ENCODE measurements around the gene MED27.

MED27 gene

DNA sequence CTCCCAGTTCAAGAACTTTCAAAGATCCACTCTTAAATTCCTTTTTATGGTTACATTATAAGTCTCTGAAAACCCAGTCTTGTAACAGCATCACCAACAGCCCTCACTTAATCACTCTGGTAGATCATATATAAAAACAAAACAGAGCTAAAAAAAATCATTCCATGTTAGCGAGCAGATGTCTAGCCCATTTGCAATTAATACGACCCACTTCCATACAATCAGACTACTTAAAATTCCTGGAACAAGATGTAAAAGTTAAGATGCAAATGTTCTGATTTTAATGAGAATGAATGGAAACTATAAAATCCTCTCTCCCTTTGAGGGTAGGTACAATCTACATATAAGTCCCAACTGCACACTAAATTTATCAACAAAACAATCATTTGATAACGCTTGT lies 167.0 kb downstream of the MED27 start:
- no peak for DNase-seq

- no peak for DNase-seq
Measured at GRCh38 chr9:131912069-131912468, 167.6 kb downstream of the MED27 start.

DNA sequence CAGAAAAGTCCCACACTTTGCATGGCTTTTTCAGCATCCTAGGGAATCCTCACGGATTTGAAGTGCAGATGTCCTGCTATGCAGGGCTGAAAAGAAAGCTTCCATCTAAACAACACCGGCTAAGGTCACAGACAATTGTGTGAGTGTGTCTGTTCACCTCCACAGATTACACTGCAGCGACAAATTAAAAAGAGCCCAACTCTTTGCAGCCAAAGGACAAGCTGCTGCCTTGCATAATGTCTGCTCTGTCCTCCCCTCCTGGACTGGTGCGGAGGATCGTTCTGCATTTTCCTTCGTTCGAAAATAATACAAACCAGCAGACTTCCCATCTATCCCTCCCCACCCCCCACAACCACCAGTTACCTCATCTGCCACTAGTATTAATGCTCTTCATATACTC lies 169.1 kb downstream of the MED27 start:
- DNase-seq = no peak

DNA sequence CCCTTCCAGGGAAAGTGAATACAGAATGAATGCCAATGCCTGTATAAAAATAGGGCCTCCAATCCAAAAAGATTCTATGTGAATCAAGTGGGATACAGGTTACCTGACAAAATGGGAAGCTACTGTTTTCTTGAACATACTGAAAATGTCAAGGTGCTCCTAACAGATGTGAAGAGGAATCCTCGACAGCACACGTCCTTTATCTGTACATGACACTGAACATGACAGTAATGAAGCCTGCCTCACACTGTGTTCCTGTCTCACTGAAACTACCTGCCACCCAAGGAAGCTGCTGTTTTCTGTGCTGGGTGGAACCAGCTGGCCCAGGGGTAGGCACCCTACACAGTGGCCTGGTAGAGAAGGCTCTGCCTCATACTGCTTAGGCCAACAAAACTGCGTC lies 174.5 kb downstream of the MED27 start:
- DNase-seq = no peak

DNA sequence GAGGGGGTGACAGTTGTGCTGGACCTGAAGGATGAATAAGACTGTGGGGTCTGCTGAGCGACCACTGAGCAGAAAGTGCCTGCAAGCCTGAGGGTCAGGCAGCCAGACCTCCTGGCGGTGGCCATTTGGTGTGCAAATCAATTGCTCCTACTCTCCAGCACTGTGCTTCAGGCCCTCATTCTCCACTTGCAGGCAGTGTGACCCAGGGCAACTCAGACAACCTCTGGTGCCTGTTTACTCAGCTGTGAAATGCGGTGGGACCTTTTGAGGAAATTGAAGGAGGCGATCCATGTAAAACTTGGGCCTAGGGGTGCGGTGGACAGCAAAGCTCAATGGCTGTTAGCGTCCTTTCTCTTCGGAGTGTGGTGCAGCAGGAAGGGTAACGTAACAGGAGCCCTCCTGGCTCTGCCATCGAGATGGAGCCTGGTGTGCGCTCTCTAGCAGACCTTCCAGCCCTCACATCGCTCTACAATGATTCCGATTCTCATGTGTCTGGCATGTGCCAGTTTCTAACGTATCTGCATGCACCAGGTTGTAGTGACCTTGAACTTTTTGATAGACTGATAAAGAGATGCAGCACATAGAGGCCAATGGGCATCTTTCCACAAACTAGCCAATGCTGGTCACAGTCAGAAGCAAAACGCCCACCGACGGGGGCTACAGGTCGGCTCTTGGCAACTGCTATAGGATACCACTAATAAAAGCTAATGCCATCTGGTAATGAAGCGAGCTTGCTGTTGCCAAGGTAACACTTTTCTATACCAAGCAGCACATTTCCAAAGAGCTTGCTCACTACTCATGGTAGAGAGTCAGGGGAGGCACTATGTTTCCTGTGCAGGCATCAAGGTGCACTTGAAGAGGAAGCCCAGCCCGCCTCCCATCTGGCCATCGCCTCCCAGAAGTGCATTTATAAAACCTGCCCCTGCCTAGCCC lies 180.1 kb downstream of the MED27 start:
- DNase-seq = no peak

DNA sequence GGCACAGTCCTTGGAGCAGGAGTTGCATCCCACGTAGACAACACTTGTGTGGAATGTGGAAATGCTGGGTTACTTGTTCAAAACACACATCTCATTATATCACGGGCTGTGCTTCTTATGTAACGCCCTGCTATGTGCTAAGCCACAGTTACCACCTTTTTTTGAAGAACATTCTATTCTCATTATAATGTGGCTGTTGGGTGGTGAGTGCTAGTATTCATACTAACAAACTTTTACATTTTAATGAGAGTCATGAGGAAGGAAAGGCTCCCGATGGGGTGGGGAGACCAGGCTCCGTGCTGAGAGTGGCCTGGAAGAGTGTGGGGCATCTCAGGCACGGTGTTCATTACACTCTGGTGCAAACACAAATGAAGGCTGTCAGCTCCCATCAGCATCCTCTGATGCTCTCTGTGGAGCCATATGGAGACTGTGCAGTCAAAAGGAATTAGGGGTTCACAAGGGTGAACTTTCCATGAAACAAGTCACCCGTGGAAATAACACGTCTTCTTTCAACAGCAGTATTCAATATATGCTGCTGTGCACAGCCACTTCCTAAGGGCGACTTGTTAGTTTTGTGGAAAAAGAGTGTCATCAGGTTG lies 186.7 kb downstream of the MED27 start:
- DNase-seq = peak; percentile 1

DNA sequence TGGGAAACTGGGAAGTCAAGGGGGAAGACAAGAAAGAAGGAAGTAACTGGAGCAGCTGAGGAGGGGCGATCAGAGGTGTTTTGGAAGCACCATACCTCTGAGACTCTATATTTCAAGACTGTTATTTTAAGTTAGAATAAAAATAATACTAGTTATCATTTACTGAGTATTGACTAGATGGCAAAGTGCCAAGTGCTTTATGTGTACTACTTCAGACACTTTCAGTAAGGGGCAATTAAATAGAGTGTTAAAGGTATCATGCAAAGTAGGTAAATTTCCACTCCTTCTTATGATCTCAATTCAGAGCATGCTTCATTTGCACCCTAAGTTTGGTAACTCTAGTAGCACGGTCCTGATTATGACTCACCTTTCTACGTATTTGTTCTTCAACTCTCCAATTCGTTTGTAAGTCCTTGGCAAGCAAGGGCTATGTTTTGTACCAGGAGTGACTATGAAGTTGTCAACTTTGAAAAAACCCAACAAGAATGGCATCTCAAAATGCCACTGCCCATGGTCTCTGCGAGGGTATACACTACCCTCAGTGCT lies 187.4 kb downstream of the MED27 start:
- DNase-seq = no peak

- DNase-seq = peak; percentile 6
Measured at GRCh38 chr9:131891598-131891997, 188.1 kb downstream of the MED27 start.

- peak; percentile 22 for DNase-seq
Measured at GRCh38 chr9:131889437-131890251, 190.0 kb downstream of the MED27 start.

DNA sequence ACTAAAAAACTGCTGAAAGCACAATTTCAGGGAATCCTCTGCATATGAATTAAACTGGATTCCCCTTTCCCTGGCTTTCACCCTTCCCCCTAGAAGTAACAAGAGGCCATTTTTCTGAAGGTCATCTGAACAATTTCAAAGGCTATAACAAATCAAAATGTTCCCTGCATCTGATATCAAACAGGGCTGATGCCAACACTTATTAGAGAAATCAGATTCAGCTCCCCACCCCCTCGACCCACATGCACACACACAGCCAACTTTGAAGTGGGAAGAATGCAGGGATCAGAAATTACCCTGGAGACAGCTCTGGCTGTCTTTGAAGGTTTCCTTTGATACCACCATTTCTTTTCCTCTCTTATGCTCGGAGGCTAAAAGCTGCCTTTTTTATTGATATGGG lies 190.7 kb downstream of the MED27 start:
- peak; percentile 2 for DNase-seq

DNA sequence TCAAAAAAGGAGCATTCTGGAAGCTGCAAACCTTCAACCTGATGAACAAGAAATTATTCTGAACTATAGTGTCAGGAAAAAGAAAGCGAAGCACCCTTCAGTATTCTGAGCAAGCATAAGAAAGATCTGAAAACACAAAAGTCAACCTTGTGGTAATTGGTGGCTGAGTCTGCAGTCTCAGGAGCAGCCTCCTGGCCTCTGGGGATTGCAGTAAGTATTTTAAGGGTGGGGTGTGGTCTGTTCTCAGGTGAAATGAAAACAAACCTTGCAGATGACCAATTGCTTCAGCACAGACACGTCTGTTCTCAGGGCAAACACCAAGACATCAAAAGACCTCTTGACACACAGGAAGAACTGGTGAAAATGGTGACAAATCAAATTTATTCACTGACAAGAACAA lies 192.0 kb downstream of the MED27 start:
- no peak for DNase-seq

DNA sequence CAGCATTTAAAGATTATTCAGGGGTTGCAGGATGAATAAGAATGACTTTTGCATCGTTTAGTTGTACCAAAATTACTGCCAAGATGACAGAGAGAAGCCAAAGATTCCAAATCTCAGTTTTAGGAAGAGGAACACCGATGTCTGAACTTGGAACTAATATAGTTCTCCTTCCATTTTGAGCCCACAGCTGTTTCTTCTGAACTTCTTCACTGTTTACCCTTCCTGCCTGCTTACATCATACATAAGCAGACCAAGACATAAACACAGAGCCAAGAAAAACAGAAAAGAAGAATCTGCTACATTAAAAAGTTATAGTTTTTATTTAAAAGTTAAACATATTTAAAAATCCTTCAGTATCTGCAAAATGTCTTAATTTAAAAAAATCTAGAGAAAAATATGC lies 192.8 kb downstream of the MED27 start:
- DNase-seq = no peak

- DNase-seq = peak; percentile 36
Measured at GRCh38 chr9:131885144-131885609, 194.5 kb downstream of the MED27 start.

DNA sequence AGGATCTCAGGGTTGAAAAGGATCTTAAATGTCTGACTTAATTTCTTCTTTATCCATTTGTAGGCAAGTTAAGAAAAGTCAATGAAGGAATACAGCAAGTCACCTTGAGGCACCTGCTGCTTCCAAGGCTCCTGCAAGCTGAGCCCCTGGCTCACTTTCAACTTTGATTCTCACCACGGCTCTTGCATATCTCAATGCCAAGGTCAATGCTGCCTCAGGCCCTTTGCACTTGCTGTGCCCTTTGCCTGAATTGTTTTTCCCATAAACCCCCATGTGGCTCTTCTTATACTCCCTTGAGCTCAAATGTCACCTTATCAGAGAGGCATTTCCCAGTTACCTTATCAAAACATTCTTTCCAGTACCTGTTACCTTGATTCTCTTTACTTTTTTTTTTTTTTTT lies 195.4 kb downstream of the MED27 start:
- peak; percentile 27 for DNase-seq

DNA sequence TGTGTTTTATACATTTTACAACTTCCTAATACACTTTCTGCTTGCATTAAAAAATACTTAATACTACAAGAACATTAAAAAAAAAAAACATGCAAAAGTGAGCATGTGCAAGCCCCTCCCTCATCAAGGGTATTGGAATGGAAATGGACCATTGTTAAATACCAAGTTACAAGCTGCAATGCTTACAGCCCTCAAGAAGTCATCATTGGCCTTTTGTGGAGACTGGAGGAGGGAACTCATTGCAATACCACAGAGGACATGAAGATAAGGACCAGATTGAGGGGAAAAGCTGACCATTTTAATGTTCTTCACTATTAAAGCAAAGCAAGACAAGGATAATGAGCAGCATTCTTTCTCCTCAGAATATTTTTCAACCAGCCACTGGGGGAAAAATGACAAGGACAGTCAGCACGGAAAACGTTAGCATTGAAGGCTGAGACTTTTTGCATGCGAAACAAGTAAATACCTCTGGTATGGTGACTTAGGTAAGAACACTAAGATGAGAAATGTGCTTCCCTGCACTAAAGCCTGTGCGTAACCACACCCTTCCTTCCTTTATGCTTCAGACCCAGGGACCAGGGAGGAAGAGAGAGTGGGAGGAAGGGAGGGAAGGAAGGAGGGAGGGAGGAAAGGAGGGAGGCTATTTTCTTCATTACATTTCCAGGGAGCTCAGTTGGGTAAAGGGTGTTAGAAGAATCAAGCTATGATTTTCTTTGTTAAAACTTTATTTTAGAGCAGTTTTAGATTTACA lies 198.7 kb downstream of the MED27 start:
- DNase-seq = no peak

DNA sequence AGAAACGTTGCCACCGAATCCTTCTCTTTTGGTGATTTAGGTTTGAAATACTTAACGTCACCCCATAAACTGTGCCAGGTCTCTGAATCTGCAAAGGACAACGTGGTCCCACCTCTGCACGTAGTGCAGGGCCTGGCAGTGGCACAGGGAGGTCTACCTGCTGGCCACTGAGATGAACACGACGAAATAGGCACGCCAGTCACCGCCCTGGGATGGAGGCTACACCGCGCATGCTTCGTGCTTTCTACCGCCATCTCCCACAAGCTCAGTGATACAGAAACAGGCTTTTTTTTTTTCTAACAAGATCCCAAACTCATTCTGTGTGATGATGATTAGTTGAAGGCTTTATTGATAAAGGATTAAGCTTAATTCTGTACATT lies 199.8 kb downstream of the MED27 start:
- no peak for DNase-seq

DNA sequence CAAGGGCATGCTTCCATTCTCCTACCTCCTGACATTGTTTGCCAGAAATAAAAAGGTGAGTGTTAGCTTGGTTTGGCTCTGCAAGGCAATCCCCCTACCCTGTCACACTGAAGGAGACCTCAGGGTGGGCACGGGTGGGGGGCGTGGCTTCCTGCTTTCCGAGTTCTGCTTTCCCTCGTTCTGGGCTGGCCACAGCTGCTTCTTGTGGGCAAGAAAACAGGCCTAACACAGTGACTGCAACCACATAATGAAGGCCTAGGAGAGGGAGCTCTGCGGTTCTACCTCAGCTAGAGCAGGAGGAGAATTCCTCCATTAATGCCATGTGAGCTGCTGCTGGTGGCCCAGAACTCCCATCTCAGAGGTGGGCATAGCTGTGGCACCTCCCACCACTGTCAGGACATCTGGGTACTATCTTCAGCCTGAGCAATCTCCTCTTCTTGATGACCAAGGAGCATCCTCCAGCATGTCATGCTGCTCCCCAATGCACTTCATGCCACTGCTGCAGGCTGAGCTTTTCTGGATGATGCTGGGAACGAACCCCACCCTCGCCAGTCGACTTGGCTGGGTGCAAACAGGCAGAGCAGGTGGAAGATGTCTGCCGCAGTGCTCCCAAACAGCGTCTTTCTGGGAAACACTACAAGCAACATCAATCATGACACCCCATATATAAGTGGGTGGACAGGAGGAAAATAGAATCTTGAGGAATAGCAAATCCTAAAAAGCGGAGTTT lies 200.3 kb downstream of the MED27 start:
- no peak for DNase-seq

GRCh38 chr9:131876486-131876885 lies 203.2 kb downstream of the MED27 start:
- peak; percentile 54 for DNase-seq

DNA sequence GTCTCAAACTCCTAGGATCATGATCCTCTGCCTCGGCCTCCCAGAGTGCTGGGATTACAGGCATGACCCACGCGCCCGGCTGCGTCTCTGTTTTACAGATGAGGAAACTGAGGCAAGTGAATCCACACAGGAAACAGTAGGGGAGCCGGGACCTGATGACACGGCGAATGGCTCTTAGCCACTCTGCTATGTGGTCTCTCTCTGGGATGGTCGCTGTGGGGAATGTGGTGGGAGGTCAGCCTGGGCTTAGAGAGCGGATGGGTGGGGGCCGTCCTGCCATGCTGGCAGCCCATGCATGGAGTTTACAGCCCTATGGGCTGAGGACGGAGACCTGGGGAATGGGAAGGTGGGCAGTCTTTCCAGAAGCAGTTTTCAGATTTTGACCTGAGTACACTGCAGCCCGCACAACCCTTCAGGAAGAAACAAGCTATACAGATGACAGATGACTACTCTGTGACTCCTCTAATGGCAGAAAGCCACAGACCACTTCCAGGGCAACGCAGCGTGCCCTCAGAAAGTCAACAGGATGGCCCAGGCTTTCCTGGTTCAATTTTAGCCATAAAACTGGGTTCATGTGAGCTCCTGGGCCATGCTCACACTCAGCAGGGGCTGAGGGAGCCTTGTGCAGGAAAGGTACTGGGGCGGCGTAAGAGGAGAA lies 203.7 kb downstream of the MED27 start:
- peak; percentile 44 for DNase-seq

GRCh38 chr9:131874916-131875670 lies 204.6 kb downstream of the MED27 start:
- peak; percentile 48 for DNase-seq

All from activated effector memory CD4-positive, alpha-beta T cell treated with anti-CD3 and anti-CD28 coated beads, Interleukin-2, amount 50 U/mL, for 16 hours (primary cell).